Measurements from ENCODE around the gene TMEM117. TPM values are rescaled to one million over a fixed set of nuclear protein-coding genes. Genes with fewer than 3 reads are reported as not detected.

TMEM117 gene
- total and polyA plus RNA-seq, 11 donors: 3.7 to 13.5 (median 7.3) TPM

GRCh38 chr12:44148936-44149335 is 313.1 kb downstream of the TMEM117 start:
- DNase-seq (no peak), ATAC-seq (no peak)
- H3K27me3 ChIP-seq: no peaks in the 10 kb centered on the region
- no peak overlapping the region for H3K4me3 ChIP-seq
- H3K27ac ChIP-seq: no peak overlapping the region
- 83 to 91% (median 89%) methylated on average over 2 of the region's 2 CpGs for WGBS, 4 donors
- TF ChIP-seq CTCF (IDR thresholded peaks at IDR 0.05): no peak
- no peak for TF ChIP-seq POLR2A (IDR thresholded peaks at IDR 0.05)
- peaks cover 0 to 11% (median under 1%) of the 10 kb centered on the region in 12 donors for H3K4me1 ChIP-seq
- intact Hi-C loops (cut with DNase I): no loop called here
- H3K9me3 ChIP-seq: no peaks in the 10 kb centered on the region
- no peaks in the 10 kb centered on the region for H3K36me3 ChIP-seq

- DNase-seq: no peak
- Histone ChIP-seq H3K27ac (no peak overlapping the region), H3K4me1 (peaks cover 0 to 35% (median 9%) of the 10 kb centered on the region in 12 donors), H3K4me3 (peak overlapping the region in 6 of 12 donors; percentile 1 to 40 (median 20)), H3K9me3 (no peaks in the 10 kb centered on the region), H3K36me3 (no peaks in the 10 kb centered on the region), H3K27me3 (no peaks in the 10 kb centered on the region)
- intact Hi-C loops (cut with DNase I): no loop called here
- TF ChIP-seq POLR2A (IDR thresholded peaks at IDR 0.05): no peak
- TF ChIP-seq CTCF (IDR thresholded peaks at IDR 0.05): no peak
- WGBS, 4 donors: 34 to 37% (median 35%) methylated on average over 5 of the region's 5 CpGs
- peak in 3 of 4 donors; percentile 59 to 78 (median 73) for ATAC-seq
Observed at GRCh38 chr12:44154128-44154527, 318.2 kb downstream of the TMEM117 start.

DNA sequence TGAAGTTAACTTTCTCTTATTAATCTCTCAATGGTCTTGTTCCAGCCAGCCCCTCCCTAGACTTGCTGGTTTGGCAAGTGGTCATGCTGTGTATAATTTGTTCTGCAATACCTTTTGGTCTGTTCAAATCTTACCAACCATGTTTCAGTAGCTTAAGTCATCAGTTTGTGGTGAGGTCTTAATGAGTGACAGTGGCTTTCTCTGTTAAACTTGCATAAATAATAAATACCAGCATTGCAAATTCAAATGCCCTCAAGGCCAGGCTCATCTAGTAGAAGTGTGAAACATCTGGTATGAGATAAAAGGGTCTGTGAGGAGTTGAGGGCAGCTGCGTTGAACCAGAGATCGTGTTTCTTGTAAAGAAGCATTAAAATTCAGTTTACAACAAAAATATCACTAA is 319.5 kb downstream of the TMEM117 start:
- DNase-seq (no peak), ATAC-seq (no peak)
- Histone ChIP-seq H3K36me3 (no peaks in the 10 kb centered on the region), H3K9me3 (no peaks in the 10 kb centered on the region), H3K27me3 (no peaks in the 10 kb centered on the region), H3K4me3 (no peak overlapping the region), H3K27ac (no peak overlapping the region), H3K4me1 (peaks cover 0 to 35% (median 9%) of the 10 kb centered on the region in 12 donors)
- WGBS, 4 donors: 54 to 66% (median 56%) methylated on average over 2 of the region's 2 CpGs
- intact Hi-C loops (cut with DNase I): no loop called here
- TF ChIP-seq CTCF (IDR thresholded peaks at IDR 0.05) (no peak), POLR2A (IDR thresholded peaks at IDR 0.05) (no peak)

DNA sequence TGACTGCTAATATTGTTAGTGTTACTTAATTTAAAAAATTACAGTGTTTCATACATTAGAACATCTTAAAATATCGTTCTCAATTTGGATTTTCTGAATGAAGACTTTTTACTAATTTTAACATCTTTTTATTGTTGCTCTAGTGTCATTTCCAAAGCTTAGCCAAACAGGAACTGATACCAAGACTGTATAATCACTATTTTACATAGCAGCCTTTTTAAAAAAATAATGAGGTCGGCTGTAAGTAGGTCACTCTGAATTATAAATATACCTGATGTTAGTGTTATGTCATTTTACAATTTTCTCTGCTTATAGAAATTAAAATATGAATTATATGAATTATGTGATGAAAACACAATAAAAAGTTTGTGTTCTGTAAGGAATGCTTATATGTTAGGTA is 321.5 kb downstream of the TMEM117 start:
- Histone ChIP-seq H3K9me3 (no peaks in the 10 kb centered on the region), H3K4me3 (no peak overlapping the region), H3K27me3 (no peaks in the 10 kb centered on the region), H3K27ac (no peak overlapping the region), H3K4me1 (peaks cover 0 to 35% (median 9%) of the 10 kb centered on the region in 12 donors), H3K36me3 (no peaks in the 10 kb centered on the region)
- intact Hi-C loops (cut with DNase I): no loop called here
- DNase-seq (no peak), ATAC-seq (no peak)
- TF ChIP-seq CTCF (IDR thresholded peaks at IDR 0.05): no peak
- no peak for TF ChIP-seq POLR2A (IDR thresholded peaks at IDR 0.05)
- 10 to 39% (median 15%) methylated on average over 2 of the region's 2 CpGs for WGBS, 4 donors
